ENCODE data around the gene DNAJC24.

GRCh38 chr11:31375879-31376278 is 6.2 kb downstream of the DNAJC24 start:
- no peak for TF ChIP-seq CTCF (IDR thresholded peaks at IDR 0.05 in 4 of 5, conservative IDR thresholded peaks at IDR 0.05 in 1 of 5)
- TF ChIP-seq POLR2A (IDR thresholded peaks at IDR 0.05) = no peak

All from gastrocnemius medialis (tissue), 4 donors.